Cardiac muscle cell (in vitro differentiated cells and primary cell): ENCODE results near the gene PTGFRN. TPM values are rescaled to one million over a fixed set of nuclear protein-coding genes. Genes with fewer than 3 reads are reported as not detected.
A peak's percentile ranks its signal among the peaks of the same experiment; 100 is the strongest.

Experiments used
- DNase-seq, 2 donors: peaks; one replicate each; pipeline versions ENCODE4 v3.0.0 to v3.0.0-alpha.2; 2010 to 2017; ENCODE audit warnings: low read depth in 1 of 2, low spot score in 1 of 2
- H3K27ac ChIP-seq: fragments of 200-600 bp; sonication (generic); 2 replicates; pipeline ENCODE4 v1.5.1; 2016
- H3K27me3 ChIP-seq: fragments of 200-600 bp; sonication (generic); 2 replicates; pipeline ENCODE4 v1.6.0; 2016; ENCODE audit warnings: control low read depth
- H3K36me3 ChIP-seq: fragments of 200-600 bp; sonication (generic); 2 replicates; pipeline ENCODE4 v1.5.1; 2016; ENCODE audit warnings: control low read depth
- H3K4me1 ChIP-seq: fragments of 200-600 bp; sonication (generic); 2 replicates; pipeline ENCODE4 v1.8.1; 2017; ENCODE audit warnings: low read depth, mild to moderate bottlenecking, mixed run types
- H3K4me3 ChIP-seq: fragments of 200-600 bp; sonication (generic); 2 replicates; pipeline ENCODE4 v1.5.1; 2016; ENCODE audit warnings: mild to moderate bottlenecking
- H3K9me3 ChIP-seq: fragments of 200-600 bp; sonication (generic); 2 replicates; pipeline ENCODE4 v1.5.1; 2017; ENCODE audit warnings: low read depth, mild to moderate bottlenecking, control low read depth
- CTCF ChIP-seq: IDR thresholded peaks from 2 replicates; pipeline ENCODE4 v1.5.1; 2012; ENCODE audit warnings: low read depth, mild to moderate bottlenecking, low read length
- polyA plus RNA-seq: library from polyadenylated mRNA; unstranded; fragments of >200 nt; fragmentation: Nextera tagmentation; extraction: Ambion mirVana; gene quantifications from 2 replicates; pipeline ENCODE4 v1.2.1, GENCODE V29; 2016
- total RNA-seq: library from RNA; depleted of rRNA; stranded (reverse); fragments of >200 nt; gene quantifications from 2 replicates; pipeline ENCODE4 v1.2.3, GENCODE V29; 2016

PTGFRN gene
- total and polyA plus RNA-seq, 2 experiments from 2014 or later: 47.5 to 72.4 TPM

DNA sequence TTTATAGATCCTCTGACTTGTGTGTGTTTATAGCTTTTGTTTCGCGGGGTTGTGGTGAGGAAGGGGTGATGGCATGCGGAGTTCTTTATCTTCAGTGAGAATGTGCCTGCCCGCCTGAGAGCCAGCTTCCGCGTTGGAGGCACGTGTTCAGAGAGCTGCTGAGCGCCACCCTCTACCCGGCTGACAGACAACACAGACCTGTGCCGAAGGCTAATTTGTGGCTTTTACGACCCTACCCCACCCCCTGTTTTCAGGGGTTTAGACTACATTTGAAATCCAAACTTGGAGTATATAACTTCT, 77.5 kb downstream of the PTGFRN start:
- Histone ChIP-seq H3K9me3 (no peaks in the 10 kb centered on the region), H3K27ac (no peak overlapping the region), H3K27me3 (no peaks in the 10 kb centered on the region), H3K4me1 (peaks cover 3% of the 10 kb centered on the region), H3K36me3 (peaks cover 9% of the 10 kb centered on the region), H3K4me3 (no peak overlapping the region)
- no peak for TF ChIP-seq CTCF
- no peak for DNase-seq

GRCh38 chr1:116988248-116988647, 78.5 kb downstream of the PTGFRN start:
- H3K27ac ChIP-seq: no peak overlapping the region

GRCh38 chr1:116988908-116989307, 79.2 kb downstream of the PTGFRN start:
- Histone ChIP-seq H3K4me1 (no peaks in the 10 kb centered on the region), H3K9me3 (no peaks in the 10 kb centered on the region), H3K27ac (no peak overlapping the region), H3K27me3 (no peaks in the 10 kb centered on the region), H3K4me3 (no peak overlapping the region), H3K36me3 (peaks cover 9% of the 10 kb centered on the region)
- TF ChIP-seq CTCF: no peak
- no peak for DNase-seq

More at GRCh38 chr1:116988248-116988647, 78.5 kb downstream of the PTGFRN start:
- H3K9me3 ChIP-seq: no peaks in the 10 kb centered on the region
- no peak for TF ChIP-seq CTCF
- DNase-seq: peak in 1 of 2 donors; percentile 81
- no peaks in the 10 kb centered on the region for H3K27me3 ChIP-seq
- peaks cover 3% of the 10 kb centered on the region for H3K4me1 ChIP-seq
- no peak overlapping the region for H3K4me3 ChIP-seq
- H3K36me3 ChIP-seq: peaks cover 9% of the 10 kb centered on the region

GRCh38 chr1:116989835-116990234, 80.1 kb downstream of the PTGFRN start:
- no peaks in the 10 kb centered on the region for H3K4me1 ChIP-seq
- H3K4me3 ChIP-seq: no peak overlapping the region
- no peaks in the 10 kb centered on the region for H3K9me3 ChIP-seq
- H3K27ac ChIP-seq: no peak overlapping the region
- no peak for DNase-seq
- peaks cover 9% of the 10 kb centered on the region for H3K36me3 ChIP-seq
- no peaks in the 10 kb centered on the region for H3K27me3 ChIP-seq
- no peak for TF ChIP-seq CTCF

GRCh38 chr1:116990612-116991151, 81.0 kb downstream of the PTGFRN start:
- H3K27ac ChIP-seq: no peak overlapping the region
- peaks cover 9% of the 10 kb centered on the region for H3K36me3 ChIP-seq
- H3K9me3 ChIP-seq: no peaks in the 10 kb centered on the region
- peak in 1 of 2 donors; percentile 99 for DNase-seq
- H3K4me3 ChIP-seq: no peak overlapping the region
- no peaks in the 10 kb centered on the region for H3K4me1 ChIP-seq
- no peaks in the 10 kb centered on the region for H3K27me3 ChIP-seq
- no peak for TF ChIP-seq CTCF
